ENCODE data around the gene TMC1. TPM values are rescaled to one million over a fixed set of nuclear protein-coding genes. Genes with fewer than 3 reads are reported as not detected.

Gene TMC1
- total and polyA plus RNA-seq, 2 of the 8 experiments (the other 6 are each of a cell fraction or from before 2014, with no cell fraction given), result 0.95 to 0.98 TPM

DNA sequence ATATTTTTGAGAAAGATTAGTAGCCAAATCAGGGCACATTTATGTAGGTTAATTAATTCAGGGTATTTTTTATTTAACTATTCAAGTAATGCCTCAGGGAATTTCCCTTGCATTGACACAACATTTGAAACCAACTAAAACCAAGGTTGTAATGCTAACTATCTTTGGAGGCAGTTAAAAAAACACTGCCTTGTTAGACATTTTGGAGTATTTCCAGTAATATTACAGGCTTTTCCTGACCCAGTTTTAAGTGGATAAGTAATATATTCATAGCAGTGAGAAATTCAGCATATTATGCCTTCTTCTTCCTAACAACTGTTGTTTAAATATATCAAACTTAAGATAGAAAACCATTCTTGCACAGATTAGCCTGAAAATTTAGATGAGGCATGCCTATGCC is 175.1 kb downstream of the TMC1 start (continued):
- TF ChIP-seq, protein P1, sequence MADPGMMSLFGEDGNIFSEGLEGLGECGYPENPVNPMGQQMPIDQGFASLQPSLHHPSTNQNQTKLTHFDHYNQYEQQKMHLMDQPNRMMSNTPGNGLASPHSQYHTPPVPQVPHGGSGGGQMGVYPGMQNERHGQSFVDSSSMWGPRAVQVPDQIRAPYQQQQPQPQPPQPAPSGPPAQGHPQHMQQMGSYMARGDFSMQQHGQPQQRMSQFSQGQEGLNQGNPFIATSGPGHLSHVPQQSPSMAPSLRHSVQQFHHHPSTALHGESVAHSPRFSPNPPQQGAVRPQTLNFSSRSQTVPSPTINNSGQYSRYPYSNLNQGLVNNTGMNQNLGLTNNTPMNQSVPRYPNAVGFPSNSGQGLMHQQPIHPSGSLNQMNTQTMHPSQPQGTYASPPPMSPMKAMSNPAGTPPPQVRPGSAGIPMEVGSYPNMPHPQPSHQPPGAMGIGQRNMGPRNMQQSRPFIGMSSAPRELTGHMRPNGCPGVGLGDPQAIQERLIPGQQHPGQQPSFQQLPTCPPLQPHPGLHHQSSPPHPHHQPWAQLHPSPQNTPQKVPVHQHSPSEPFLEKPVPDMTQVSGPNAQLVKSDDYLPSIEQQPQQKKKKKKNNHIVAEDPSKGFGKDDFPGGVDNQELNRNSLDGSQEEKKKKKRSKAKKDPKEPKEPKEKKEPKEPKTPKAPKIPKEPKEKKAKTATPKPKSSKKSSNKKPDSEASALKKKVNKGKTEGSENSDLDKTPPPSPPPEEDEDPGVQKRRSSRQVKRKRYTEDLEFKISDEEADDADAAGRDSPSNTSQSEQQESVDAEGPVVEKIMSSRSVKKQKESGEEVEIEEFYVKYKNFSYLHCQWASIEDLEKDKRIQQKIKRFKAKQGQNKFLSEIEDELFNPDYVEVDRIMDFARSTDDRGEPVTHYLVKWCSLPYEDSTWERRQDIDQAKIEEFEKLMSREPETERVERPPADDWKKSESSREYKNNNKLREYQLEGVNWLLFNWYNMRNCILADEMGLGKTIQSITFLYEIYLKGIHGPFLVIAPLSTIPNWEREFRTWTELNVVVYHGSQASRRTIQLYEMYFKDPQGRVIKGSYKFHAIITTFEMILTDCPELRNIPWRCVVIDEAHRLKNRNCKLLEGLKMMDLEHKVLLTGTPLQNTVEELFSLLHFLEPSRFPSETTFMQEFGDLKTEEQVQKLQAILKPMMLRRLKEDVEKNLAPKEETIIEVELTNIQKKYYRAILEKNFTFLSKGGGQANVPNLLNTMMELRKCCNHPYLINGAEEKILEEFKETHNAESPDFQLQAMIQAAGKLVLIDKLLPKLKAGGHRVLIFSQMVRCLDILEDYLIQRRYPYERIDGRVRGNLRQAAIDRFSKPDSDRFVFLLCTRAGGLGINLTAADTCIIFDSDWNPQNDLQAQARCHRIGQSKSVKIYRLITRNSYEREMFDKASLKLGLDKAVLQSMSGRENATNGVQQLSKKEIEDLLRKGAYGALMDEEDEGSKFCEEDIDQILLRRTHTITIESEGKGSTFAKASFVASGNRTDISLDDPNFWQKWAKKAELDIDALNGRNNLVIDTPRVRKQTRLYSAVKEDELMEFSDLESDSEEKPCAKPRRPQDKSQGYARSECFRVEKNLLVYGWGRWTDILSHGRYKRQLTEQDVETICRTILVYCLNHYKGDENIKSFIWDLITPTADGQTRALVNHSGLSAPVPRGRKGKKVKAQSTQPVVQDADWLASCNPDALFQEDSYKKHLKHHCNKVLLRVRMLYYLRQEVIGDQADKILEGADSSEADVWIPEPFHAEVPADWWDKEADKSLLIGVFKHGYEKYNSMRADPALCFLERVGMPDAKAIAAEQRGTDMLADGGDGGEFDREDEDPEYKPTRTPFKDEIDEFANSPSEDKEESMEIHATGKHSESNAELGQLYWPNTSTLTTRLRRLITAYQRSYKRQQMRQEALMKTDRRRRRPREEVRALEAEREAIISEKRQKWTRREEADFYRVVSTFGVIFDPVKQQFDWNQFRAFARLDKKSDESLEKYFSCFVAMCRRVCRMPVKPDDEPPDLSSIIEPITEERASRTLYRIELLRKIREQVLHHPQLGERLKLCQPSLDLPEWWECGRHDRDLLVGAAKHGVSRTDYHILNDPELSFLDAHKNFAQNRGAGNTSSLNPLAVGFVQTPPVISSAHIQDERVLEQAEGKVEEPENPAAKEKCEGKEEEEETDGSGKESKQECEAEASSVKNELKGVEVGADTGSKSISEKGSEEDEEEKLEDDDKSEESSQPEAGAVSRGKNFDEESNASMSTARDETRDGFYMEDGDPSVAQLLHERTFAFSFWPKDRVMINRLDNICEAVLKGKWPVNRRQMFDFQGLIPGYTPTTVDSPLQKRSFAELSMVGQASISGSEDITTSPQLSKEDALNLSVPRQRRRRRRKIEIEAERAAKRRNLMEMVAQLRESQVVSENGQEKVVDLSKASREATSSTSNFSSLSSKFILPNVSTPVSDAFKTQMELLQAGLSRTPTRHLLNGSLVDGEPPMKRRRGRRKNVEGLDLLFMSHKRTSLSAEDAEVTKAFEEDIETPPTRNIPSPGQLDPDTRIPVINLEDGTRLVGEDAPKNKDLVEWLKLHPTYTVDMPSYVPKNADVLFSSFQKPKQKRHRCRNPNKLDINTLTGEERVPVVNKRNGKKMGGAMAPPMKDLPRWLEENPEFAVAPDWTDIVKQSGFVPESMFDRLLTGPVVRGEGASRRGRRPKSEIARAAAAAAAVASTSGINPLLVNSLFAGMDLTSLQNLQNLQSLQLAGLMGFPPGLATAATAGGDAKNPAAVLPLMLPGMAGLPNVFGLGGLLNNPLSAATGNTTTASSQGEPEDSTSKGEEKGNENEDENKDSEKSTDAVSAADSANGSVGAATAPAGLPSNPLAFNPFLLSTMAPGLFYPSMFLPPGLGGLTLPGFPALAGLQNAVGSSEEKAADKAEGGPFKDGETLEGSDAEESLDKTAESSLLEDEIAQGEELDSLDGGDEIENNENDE (IDR thresholded peaks at IDR 0.05; ENCODE audit: insufficient replicate concordance, low read length), result no peak
- TF ChIP-seq FOSL1 (IDR thresholded peaks at IDR 0.05; ENCODE audit: insufficient read depth, low read depth, low read length) (no peak), PHF8 (conservative IDR thresholded peaks at IDR 0.05; ENCODE audit: low read depth, low read length) (no peak), JUN (IDR thresholded peaks at IDR 0.05; ENCODE audit: low read depth, low read length) (no peak), POLR2A (IDR thresholded peaks at IDR 0.05; ENCODE audit: control extremely low read depth in 1 of 2, low read depth in 2 of 2, low read length in 2 of 2) (no peak), CHD1 (IDR thresholded peaks at IDR 0.05; ENCODE audit: low read depth, low read length) (no peak), ASH2L (IDR thresholded peaks at IDR 0.05; ENCODE audit: low read length) (no peak), RFX5 (IDR thresholded peaks at IDR 0.05; ENCODE audit: borderline replicate concordance, low read depth, low read length) (no peak), GTF2F1 (IDR thresholded peaks at IDR 0.05; ENCODE audit: borderline replicate concordance, low read depth, low read length) (no peak), MAFK (IDR thresholded peaks at IDR 0.05; ENCODE audit: low read depth, low read length) (no peak)

All from H1 (cell line).